SJCRH30 (cell line): ENCODE results near the gene ULK1. TPM values are rescaled to one million over a fixed set of nuclear protein-coding genes. Genes with fewer than 3 reads are reported as not detected.
"Not testable (repeated sequence)": the region's sequence is repeated elsewhere in the genome, so short reads cannot be mapped to it uniquely, and the experiment has no call there.

Experiments used
- DNase-seq, 2 experiments: peaks; one replicate each; pipeline ENCODE4 v3.0.0-alpha.2; 2015 to 2020
- H3K27ac ChIP-seq: fragments of 250-450 bp; sonication (Bioruptor Pico); 2 replicates; pipeline ENCODE4 v1.5.1; 2020; ENCODE audit warnings: mild to moderate bottlenecking, moderate library complexity
- H3K27me3 ChIP-seq: fragments of 250-450 bp; sonication (Bioruptor Pico); 2 replicates; pipeline ENCODE4 v1.5.1; 2020; ENCODE audit warnings: mild to moderate bottlenecking, moderate library complexity
- H3K36me3 ChIP-seq: fragments of 250-450 bp; sonication (Bioruptor Pico); 2 replicates; pipeline ENCODE4 v1.5.1; 2020; ENCODE audit warnings: mild to moderate bottlenecking, moderate library complexity
- H3K4me1 ChIP-seq: fragments of 250-450 bp; sonication (Bioruptor Pico); 2 replicates; pipeline ENCODE4 v1.5.1; 2020; ENCODE audit warnings: mild to moderate bottlenecking, moderate library complexity
- H3K4me3 ChIP-seq: fragments of 250-450 bp; sonication (Bioruptor Pico); 2 replicates; pipeline ENCODE4 v1.5.1; 2020; ENCODE audit warnings: mild to moderate bottlenecking, moderate library complexity
- H3K9me3 ChIP-seq: fragments of 250-450 bp; sonication (Bioruptor Pico); replicated peaks from 2 replicates; pipeline ENCODE4 v1.5.1; 2020; ENCODE audit warnings: mild to moderate bottlenecking, moderate library complexity
- total RNA-seq: library from RNA; depleted of rRNA; stranded (reverse); fragments of >200 nt; shearing (Covaris generic); gene quantifications from 2 replicates; pipeline ENCODE4 v1.2.3, GENCODE V29; 2014; rRNA removed

The ULK1 gene
- total RNA-seq, 1 experiment from 2014 or later = 7.2 TPM

DNA sequence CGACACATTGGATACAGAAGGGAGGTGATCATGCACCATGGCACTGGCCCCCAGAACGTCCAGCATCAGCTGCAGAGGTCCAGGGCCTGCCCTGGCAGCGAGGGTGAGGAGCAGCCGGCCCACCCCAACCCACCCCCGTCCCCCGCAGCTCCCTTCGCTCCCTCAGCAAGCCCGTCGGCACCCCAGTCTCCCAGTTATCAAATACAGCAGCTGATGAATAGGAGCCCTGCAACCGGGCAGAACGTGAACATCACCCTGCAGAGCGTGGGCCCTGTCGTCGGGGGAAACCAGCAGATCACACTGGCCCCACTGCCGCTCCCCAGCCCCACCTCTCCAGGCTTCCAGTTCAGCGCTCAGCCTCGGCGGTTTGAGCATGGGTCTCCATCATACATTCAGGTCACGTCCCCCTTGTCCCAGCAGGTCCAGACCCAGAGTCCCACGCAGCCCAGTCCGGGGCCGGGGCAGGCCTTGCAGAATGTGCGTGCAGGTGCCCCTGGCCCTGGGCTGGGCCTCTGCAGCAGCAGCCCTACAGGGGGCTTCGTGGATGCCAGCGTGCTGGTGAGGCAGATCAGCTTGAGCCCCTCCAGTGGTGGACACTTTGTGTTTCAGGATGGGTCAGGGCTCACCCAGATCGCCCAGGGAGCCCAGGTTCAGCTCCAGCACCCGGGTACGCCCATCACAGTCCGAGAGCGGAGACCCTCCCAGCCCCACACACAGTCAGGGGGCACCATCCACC lies 66.3 kb downstream of the ULK1 start:
- H3K4me1 ChIP-seq, H3K27ac ChIP-seq, H3K27me3 ChIP-seq, H3K4me3 ChIP-seq, DNase-seq, H3K9me3 ChIP-seq: not testable (repeated sequence)
- peaks cover 17% of the 10 kb centered on the region for H3K36me3 ChIP-seq

- not testable (repeated sequence) for DNase-seq, H3K27ac ChIP-seq, H3K27me3 ChIP-seq, H3K4me3 ChIP-seq, H3K9me3 ChIP-seq, H3K4me1 ChIP-seq
- H3K36me3 ChIP-seq = peaks cover 17% of the 10 kb centered on the region
Observed at GRCh38 chr12:131961328-131961727, 66.9 kb downstream of the ULK1 start.

GRCh38 chr12:131962069-131962468 lies 67.6 kb downstream of the ULK1 start:
- no peaks in the 10 kb centered on the region for H3K27me3 ChIP-seq
- DNase-seq = peak in 1 of 2 experiments; percentile 28
- peaks cover 8% of the 10 kb centered on the region for H3K4me1 ChIP-seq
- peaks cover 17% of the 10 kb centered on the region for H3K36me3 ChIP-seq
- H3K27ac ChIP-seq = peak overlapping the region; percentile 43; the same call in 1 of the 2 replicates
- no peak overlapping the region for H3K4me3 ChIP-seq
- H3K9me3 ChIP-seq = no peaks in the 10 kb centered on the region

DNA sequence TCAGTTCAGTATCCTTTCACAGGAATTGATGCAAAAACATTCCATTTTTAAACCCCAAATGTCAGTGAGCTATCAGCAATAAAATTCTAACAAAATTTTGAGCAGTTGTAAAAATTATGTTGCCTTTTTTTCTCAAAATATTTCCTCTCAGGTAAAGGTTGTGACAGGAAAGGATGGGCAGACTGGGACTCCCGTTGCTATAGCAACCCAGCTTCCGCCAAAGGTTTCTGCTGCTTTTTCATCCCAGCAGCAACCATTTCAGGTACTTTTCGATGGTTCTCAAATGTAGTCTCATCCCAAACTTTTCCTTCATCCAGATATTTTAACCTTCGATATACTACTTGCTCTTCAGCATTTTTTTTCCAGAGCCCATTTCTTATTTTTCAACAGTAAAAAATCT lies 69.0 kb downstream of the ULK1 start:
- Histone ChIP-seq H3K9me3 (no peaks in the 10 kb centered on the region), H3K27me3 (no peaks in the 10 kb centered on the region), H3K4me3 (no peak overlapping the region), H3K27ac (no peak overlapping the region), H3K4me1 (peaks cover 8% of the 10 kb centered on the region), H3K36me3 (peaks cover 17% of the 10 kb centered on the region)
- no peak for DNase-seq

GRCh38 chr12:131965073-131965472 lies 70.7 kb downstream of the ULK1 start:
- Histone ChIP-seq H3K36me3 (peaks cover 20% of the 10 kb centered on the region), H3K9me3 (no peaks in the 10 kb centered on the region), H3K27ac (no peak overlapping the region), H3K27me3 (no peaks in the 10 kb centered on the region), H3K4me1 (peaks cover 8% of the 10 kb centered on the region), H3K4me3 (no peak overlapping the region)
- DNase-seq = no peak

- DNase-seq = no peak
- Histone ChIP-seq H3K27me3 (no peaks in the 10 kb centered on the region), H3K4me3 (no peak overlapping the region), H3K27ac (no peak overlapping the region), H3K9me3 (no peaks in the 10 kb centered on the region), H3K4me1 (no peaks in the 10 kb centered on the region), H3K36me3 (peaks cover 3% of the 10 kb centered on the region)
Observed at GRCh38 chr12:131971226-131971625, 76.8 kb downstream of the ULK1 start.

Other genes with a start within 250 kb of the ULK1 start
- gene SFSWAP, start 183.5 kb upstream of the ULK1 start, total RNA-seq = 28.7 and 32.6 TPM in 2 replicates
- 0.68 and 2.3 TPM in 2 replicates for gene MMP17, start 66.2 kb upstream of the ULK1 start, total RNA-seq
- 16.0 and 17.1 TPM in 2 replicates for gene PUS1, start 34.7 kb downstream of the ULK1 start, total RNA-seq
- gene EP400, start 55.3 kb downstream of the ULK1 start, total RNA-seq = 15.0 and 17.0 TPM in 2 replicates
- 12.0 and 12.5 TPM in 2 replicates for gene DDX51, start 249.7 kb downstream of the ULK1 start, total RNA-seq
- gene NOC4L, start 249.8 kb downstream of the ULK1 start, total RNA-seq = 14.3 and 15.4 TPM in 2 replicates